Activated naive CD4-positive, alpha-beta T cell treated with anti-CD3 and anti-CD28 coated beads, Interleukin-2, amount 50 U/mL, for 24 hours (primary cell): ENCODE results near the gene FRMD1.

Experiments used
- H3K27ac Mint-ChIP-seq: one replicate; pipeline ENCODE4 v1.8.0; 2021; ENCODE audit warnings: mild to moderate bottlenecking, mixed read lengths
- H3K27me3 Mint-ChIP-seq: one replicate; pipeline ENCODE4 v1.8.0; 2021; ENCODE audit warnings: mixed read lengths
- H3K36me3 Mint-ChIP-seq: one replicate; pipeline ENCODE4 v1.8.0; 2021; ENCODE audit warnings: mixed read lengths
- H3K4me1 Mint-ChIP-seq: one replicate; pipeline ENCODE4 v1.8.0; 2021; ENCODE audit warnings: mixed read lengths
- H3K4me3 Mint-ChIP-seq: one replicate; pipeline ENCODE4 v1.8.0; 2021; ENCODE audit warnings: mild to moderate bottlenecking, mixed read lengths
- H3K9me3 Mint-ChIP-seq: one replicate; pipeline ENCODE4 v1.8.0; 2021; ENCODE audit warnings: mixed read lengths

FRMD1 gene

GRCh38 chr6:168078943-168079405 is at the start of gene FRMD1:
TSS of gene FRMD1 (minus strand) at chr6:168079212. CDS start at chr6:168079094, 118 bp downstream.
- Mint-ChIP-seq H3K27me3 (no peaks in the 10 kb centered on the region), H3K27ac (no peak within 1 kb of the TSS), H3K9me3 (no peaks in the 10 kb centered on the region), H3K36me3 (no peaks in the 10 kb centered on the region), H3K4me1 (no peaks in the 10 kb centered on the region), H3K4me3 (no peak within 1 kb of the TSS)

DNA sequence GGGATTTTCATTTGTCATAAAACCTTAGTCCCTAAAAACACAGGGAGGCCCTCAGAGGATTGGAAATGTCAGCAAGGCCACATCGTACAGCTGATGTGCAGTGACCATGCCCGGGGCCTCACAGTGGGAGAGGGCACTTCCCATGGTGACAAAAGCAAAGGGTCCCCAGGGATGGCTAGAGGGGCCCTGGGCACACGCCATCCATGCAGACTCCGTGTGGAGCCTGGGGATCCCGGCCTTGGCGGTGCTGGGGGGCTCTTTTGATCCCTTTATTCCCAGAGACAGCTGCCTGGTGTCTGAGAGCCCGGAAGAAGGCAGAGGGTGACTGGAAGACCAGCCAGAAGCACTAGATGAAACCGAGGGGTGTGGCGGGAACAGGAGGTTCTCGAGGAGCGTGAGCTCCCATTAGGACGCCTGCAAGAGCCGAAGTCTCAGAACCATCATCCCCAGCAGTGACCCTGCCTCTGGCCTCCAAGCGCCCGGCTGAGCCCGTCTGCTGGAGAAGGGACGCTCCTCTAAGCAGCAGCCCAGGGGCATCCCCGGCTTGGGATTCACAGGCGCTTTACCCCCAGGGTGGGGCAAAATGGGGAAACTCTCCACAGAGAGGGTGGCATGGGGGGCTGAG is 49.1 kb upstream of the FRMD1 start:
- Mint-ChIP-seq H3K27me3 (peaks cover 4% of the 10 kb centered on the region), H3K4me1 (no peaks in the 10 kb centered on the region), H3K27ac (no peak overlapping the region), H3K4me3 (no peak overlapping the region), H3K9me3 (no peaks in the 10 kb centered on the region), H3K36me3 (no peaks in the 10 kb centered on the region)

DNA sequence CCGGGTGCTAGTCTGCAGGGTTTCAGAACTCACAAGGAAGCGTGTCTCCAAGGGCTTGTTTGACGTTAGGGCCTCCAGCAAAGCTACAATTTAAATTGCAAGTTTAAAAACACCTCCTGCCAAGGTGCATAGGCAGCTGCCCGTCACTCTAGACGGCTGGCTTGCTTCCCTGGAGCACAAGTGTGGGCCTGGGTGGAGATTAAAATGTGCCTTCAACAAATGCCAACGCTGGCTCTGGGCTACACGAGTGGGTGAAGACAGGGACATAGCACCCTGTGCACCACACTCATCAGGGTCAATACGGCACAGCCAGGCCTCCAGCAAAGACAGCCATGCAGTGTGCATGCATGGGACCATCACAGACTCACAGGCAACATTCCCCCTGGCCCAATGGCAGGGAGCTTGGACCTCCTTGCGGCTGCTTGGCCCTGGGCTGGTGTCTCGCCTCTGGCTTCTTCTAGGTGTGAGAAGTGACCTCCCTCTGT is 48.4 kb upstream of the FRMD1 start:
- no peak overlapping the region for H3K4me3 Mint-ChIP-seq
- no peaks in the 10 kb centered on the region for H3K9me3 Mint-ChIP-seq
- peaks cover 6% of the 10 kb centered on the region for H3K27me3 Mint-ChIP-seq
- no peaks in the 10 kb centered on the region for H3K4me1 Mint-ChIP-seq
- no peak overlapping the region for H3K27ac Mint-ChIP-seq
- H3K36me3 Mint-ChIP-seq = no peaks in the 10 kb centered on the region

DNA sequence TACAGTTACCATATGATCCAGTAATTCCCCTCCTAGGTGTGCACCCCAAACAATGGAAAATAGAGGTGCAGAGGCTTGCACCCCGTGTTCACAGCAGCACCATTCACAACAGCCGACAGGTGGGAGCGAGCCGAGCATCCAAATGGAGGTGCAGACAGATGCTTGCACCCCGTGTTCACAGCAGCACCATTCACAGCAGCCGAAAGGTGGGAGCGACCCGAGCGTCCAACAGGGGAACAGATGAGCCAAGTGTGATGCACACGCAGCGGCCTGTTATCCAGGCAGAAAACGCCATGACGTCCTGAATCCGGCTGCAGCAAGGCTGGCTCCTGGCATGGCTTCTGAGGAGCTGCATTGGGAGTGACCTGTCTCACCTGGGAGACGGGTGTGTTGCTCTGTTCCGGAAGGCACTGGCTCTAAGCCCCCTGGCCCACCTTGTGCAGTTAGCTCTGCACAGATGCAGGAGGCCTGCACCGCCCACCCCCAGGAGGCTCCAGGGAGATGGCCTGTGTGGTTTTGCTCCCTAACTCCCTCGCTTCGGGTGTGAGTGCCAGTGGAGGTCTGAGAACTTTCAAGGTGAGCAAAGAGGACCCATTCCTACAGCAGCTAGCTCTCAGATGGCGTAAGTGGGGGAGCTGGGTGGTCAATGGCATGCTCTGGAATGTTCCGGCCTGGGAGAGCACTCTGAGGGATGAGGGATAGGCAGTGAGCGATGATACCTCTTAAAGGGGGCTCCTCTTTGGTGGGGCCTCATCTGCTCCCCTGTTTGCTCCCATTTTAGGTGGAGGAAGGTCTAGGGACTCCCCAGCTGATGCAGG is 47.8 kb upstream of the FRMD1 start:
- no peaks in the 10 kb centered on the region for H3K4me1 Mint-ChIP-seq
- H3K36me3 Mint-ChIP-seq = no peaks in the 10 kb centered on the region
- peaks cover 5% of the 10 kb centered on the region for H3K27me3 Mint-ChIP-seq
- H3K9me3 Mint-ChIP-seq = no peaks in the 10 kb centered on the region
- no peak overlapping the region for H3K27ac Mint-ChIP-seq
- H3K4me3 Mint-ChIP-seq = no peak overlapping the region

DNA sequence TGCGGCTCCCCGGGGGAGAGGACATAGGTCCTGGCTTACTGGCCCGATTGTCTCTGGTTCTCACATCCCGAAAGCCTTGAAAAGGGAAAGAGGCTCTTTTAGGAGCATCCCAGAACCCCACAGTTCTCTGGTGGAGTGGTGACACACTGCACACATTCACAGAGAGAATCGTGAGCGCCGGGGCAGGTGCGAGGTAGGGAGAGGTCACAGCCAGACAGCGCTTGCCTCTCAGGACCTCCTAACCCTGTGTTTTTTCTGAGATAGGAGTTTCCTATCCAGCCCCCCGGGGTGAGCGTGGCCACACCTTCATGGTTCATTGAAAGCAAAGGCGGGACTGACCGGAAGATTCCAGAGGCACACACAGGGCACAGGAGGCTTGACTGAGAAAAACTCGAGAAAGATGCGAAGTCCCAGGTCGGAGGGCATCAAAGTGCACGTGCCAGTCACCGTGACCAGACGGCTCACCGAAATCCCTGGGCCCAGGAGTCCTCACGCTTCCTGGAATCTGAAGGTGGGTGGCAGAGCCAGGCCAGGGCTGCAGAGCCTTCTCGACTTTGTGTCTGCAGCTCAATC is 46.5 kb upstream of the FRMD1 start:
- Mint-ChIP-seq H3K27me3 (peaks cover 1% of the 10 kb centered on the region), H3K4me1 (no peaks in the 10 kb centered on the region), H3K27ac (no peak overlapping the region), H3K9me3 (no peaks in the 10 kb centered on the region), H3K36me3 (no peaks in the 10 kb centered on the region), H3K4me3 (no peak overlapping the region)

DNA sequence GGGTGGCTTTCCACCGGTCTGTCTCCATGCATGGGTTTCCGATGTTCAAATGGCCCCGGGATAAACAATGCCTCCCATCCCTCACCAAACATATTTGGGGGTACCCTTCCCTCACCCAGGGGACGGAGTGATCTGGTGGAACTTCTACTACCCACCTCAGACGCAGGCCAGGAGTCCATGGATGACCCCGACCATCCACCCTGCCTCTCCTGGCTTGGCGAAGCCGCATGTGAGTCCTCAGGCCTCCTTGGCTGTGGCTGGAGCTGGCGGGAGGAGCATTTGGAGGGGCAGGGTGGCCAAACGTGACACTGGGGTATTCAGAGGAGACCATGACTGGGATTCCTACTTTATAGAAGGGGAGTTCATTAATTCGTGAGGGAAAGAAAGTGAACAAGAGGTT is 45.9 kb upstream of the FRMD1 start:
- H3K9me3 Mint-ChIP-seq = no peaks in the 10 kb centered on the region
- peaks cover 1% of the 10 kb centered on the region for H3K27me3 Mint-ChIP-seq
- no peaks in the 10 kb centered on the region for H3K4me1 Mint-ChIP-seq
- no peak overlapping the region for H3K27ac Mint-ChIP-seq
- no peak overlapping the region for H3K4me3 Mint-ChIP-seq
- H3K36me3 Mint-ChIP-seq = no peaks in the 10 kb centered on the region

- Mint-ChIP-seq H3K9me3 (no peaks in the 10 kb centered on the region), H3K27ac (no peak overlapping the region), H3K4me3 (no peak overlapping the region), H3K27me3 (peaks cover 1% of the 10 kb centered on the region), H3K4me1 (no peaks in the 10 kb centered on the region), H3K36me3 (no peaks in the 10 kb centered on the region)
These were observed 45.1 kb upstream of the FRMD1 start for GRCh38 chr6:168124158-168124557.

DNA sequence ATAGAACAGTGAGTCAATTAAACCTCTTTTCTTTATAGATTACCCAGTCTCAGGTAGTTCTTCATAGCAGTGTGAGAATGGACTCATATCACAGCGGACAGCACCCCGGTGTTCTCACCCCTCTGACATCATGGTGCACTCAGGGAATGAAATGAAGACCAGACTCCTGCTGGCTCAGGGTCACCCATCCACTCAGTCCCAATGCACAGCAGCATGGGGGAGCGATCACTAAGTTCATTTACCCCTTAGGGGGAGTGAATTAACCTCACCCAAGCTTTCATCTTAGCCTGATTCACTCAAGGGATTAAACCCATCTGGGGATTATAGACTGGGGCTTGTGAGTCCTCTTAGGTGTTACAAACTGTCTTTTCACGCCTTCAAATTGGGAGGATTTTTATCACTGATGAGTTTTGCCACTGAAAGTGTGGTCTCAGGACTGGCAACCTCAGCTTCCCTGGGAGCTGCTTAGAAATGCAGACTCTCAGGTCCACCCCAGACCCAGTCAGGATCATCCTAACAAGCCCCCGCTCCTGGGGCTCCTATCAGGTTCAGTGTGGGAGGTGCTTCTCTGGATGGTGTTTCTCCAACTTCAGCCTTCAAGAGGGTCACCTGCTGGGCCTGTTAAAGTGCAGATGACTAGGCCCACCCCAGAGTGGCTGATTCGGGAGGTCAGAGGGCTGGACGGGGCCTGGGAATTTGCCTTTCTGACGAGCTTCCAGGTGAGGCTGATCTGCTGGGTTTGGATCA is 44.3 kb upstream of the FRMD1 start:
- Mint-ChIP-seq H3K9me3 (no peaks in the 10 kb centered on the region), H3K4me3 (no peak overlapping the region), H3K4me1 (no peaks in the 10 kb centered on the region), H3K27ac (no peak overlapping the region), H3K36me3 (no peaks in the 10 kb centered on the region), H3K27me3 (peaks cover 1% of the 10 kb centered on the region)

GRCh38 chr6:168122521-168122920 is 43.5 kb upstream of the FRMD1 start:
- no peak overlapping the region for H3K27ac Mint-ChIP-seq
- no peak overlapping the region for H3K4me3 Mint-ChIP-seq
- no peaks in the 10 kb centered on the region for H3K4me1 Mint-ChIP-seq
- H3K27me3 Mint-ChIP-seq = peaks cover 1% of the 10 kb centered on the region
- H3K9me3 Mint-ChIP-seq = no peaks in the 10 kb centered on the region
- no peaks in the 10 kb centered on the region for H3K36me3 Mint-ChIP-seq

DNA sequence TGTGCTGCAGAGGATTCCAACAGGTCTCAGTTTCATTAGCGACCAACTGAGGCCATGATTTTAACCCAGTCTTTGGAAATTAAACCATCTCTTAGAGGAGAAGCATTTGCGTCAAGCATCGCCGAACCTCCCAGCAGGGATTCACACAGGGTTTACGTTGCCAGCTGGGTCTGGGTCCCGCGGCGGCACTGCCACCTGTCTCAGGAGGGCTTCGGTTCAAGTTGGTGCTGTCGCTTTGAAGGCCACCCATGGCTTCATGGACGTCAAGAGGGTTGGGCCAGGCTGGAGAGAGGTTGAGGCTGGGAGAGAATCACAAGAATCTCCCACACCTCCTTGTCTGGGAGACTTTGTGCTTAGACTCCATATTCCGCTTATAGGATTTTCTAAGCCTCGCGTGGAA is 43.0 kb upstream of the FRMD1 start:
- H3K27me3 Mint-ChIP-seq = peaks cover 1% of the 10 kb centered on the region
- H3K4me1 Mint-ChIP-seq = no peaks in the 10 kb centered on the region
- no peaks in the 10 kb centered on the region for H3K36me3 Mint-ChIP-seq
- H3K9me3 Mint-ChIP-seq = no peaks in the 10 kb centered on the region
- H3K4me3 Mint-ChIP-seq = no peak overlapping the region
- H3K27ac Mint-ChIP-seq = no peak overlapping the region

- H3K4me1 Mint-ChIP-seq = no peaks in the 10 kb centered on the region
- peaks cover 1% of the 10 kb centered on the region for H3K27me3 Mint-ChIP-seq
- no peak overlapping the region for H3K27ac Mint-ChIP-seq
- no peaks in the 10 kb centered on the region for H3K36me3 Mint-ChIP-seq
- no peak overlapping the region for H3K4me3 Mint-ChIP-seq
- no peaks in the 10 kb centered on the region for H3K9me3 Mint-ChIP-seq
These were observed 42.3 kb upstream of the FRMD1 start for GRCh38 chr6:168121303-168121665.

DNA sequence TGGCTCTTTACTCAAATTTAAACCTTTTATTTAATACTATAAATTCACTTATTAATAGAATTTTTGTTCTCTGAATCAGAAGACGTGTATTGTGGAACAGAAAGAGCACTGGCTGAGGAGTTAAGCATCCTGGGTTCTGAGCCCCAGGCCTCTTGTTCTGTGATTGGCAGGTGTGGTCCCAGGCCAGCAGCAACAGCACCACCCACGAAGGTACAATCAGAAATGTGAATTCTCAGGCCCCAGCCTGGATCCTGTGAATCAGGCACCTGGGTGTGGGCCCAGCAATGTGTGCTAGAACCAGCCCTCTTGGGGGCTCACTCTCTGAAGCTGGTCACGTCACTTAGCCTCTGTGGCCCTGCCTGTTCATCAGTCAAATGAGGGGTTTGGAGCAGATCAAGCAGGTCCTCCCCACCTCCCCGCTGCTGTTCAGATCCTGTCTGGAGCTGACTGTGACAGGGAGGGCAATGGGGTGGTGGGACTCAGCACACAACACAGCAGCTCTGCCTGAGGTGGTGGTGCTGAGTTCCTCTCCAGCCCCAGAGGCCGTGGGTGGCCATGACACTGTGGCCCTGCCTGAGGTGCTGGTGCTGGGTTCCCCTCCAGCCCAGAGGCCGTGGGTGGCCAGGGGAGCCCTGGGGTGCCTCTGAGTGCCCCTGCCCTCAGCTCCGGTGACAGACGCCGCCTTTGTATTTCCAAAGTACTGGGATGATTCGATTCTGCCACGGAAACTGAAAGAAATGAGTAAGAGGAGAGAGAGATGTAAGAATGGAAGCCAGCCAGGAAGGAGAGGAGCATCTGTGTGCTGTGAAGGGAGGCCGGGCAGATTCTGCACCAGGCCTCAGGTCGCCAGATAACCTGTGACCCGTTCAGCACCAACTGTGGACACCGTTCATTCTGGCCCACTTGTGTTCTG is 41.6 kb upstream of the FRMD1 start:
- Mint-ChIP-seq H3K4me3 (no peak overlapping the region), H3K4me1 (no peaks in the 10 kb centered on the region), H3K9me3 (peaks cover 1% of the 10 kb centered on the region), H3K36me3 (no peaks in the 10 kb centered on the region), H3K27me3 (peaks cover 1% of the 10 kb centered on the region), H3K27ac (no peak overlapping the region)

- Mint-ChIP-seq H3K4me1 (no peaks in the 10 kb centered on the region), H3K9me3 (peaks cover 5% of the 10 kb centered on the region), H3K36me3 (peaks cover 2% of the 10 kb centered on the region), H3K27me3 (peaks cover 3% of the 10 kb centered on the region), H3K27ac (no peak overlapping the region), H3K4me3 (no peak overlapping the region)
These were observed 40.5 kb upstream of the FRMD1 start for GRCh38 chr6:168119539-168119938.

GRCh38 chr6:168118935-168119334 is 39.9 kb upstream of the FRMD1 start:
- peaks cover 5% of the 10 kb centered on the region for H3K9me3 Mint-ChIP-seq
- no peak overlapping the region for H3K27ac Mint-ChIP-seq
- H3K36me3 Mint-ChIP-seq = peaks cover 2% of the 10 kb centered on the region
- H3K4me3 Mint-ChIP-seq = no peak overlapping the region
- peaks cover 3% of the 10 kb centered on the region for H3K27me3 Mint-ChIP-seq
- H3K4me1 Mint-ChIP-seq = no peaks in the 10 kb centered on the region

DNA sequence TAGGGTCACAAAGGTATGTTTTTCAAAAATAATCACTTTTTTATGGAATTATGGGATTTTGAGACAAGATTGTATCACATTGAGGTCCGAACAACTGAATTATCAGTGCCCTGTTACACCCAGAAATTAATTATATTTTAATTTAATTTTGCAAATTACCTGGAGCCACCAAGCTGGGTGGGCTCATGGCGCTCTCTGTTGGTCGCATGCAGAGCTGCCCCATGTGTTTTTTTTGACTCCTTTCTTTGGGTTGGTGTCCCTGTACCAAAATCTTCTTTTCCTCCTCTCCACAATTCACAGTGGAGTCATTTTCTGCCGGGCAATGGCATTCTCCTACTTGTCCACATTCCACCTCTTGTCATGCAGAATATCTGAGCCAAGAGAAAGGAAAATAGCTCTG is 38.9 kb upstream of the FRMD1 start:
- no peaks in the 10 kb centered on the region for H3K4me1 Mint-ChIP-seq

More for the DNA sequence above, 38.9 kb upstream of the FRMD1 start:
- no peak overlapping the region for H3K27ac Mint-ChIP-seq
- no peak overlapping the region for H3K4me3 Mint-ChIP-seq
- peaks cover 3% of the 10 kb centered on the region for H3K27me3 Mint-ChIP-seq
- H3K9me3 Mint-ChIP-seq = peaks cover 5% of the 10 kb centered on the region
- H3K36me3 Mint-ChIP-seq = peaks cover 2% of the 10 kb centered on the region
